IMR-90 (cell line): Measurements from ENCODE around the gene IFNK. TPM values are rescaled to one million over a fixed set of nuclear protein-coding genes. Genes with fewer than 3 reads are reported as not detected.

ENCODE experiments used
- ATAC-seq: fragments of 200-7000 bp; cut with Tn5 transposase; 2 replicates; pipeline ENCODE4 v1.9.1; 2020; ENCODE audit warnings: low read depth, mild to moderate bottlenecking, moderate library complexity
- BruUV-seq: library from RNA; stranded (reverse); fragments of 400-500 nt; replicated peaks from 2 replicates; lab custom pipeline; 2021; lab: Mats Ljungman, UMichigan
- CTCF ChIA-PET: fragments of 300-600 bp; formaldehyde crosslinking; extraction: SDS; loops from one replicate; lab custom pipeline; 2021; ENCODE audit warnings: antibody characterized with exemption; lab: Yijun Ruan, JAX
- POLR2A ChIA-PET: fragments of 300-600 bp; sonication (Branson Sonifier 250); formaldehyde crosslinking; loops from one replicate; lab custom pipeline; 2022; ENCODE audit warnings: antibody characterized with exemption; ENCODE audit not compliant: unreplicated experiment; lab: Charles Lee
- DNase-seq: peaks from one replicate; pipeline ENCODE4 v3.0.0; 2013
- H2AFZ ChIP-seq: replicated peaks from 2 replicates; pipeline ENCODE3; 2013; ENCODE audit warnings: low read length, mild to moderate bottlenecking; ENCODE audit not compliant: poor library complexity
- H2AK5ac ChIP-seq: 2 replicates; pipeline ENCODE4 v1.6.1; 2013; ENCODE audit warnings: low read depth, low read length, inconsistent platforms
- H2AK9ac ChIP-seq: replicated peaks from 2 replicates; pipeline ENCODE3; 2013; ENCODE audit warnings: mild to moderate bottlenecking, low read depth, low read length, moderate library complexity; ENCODE audit not compliant: poor library complexity
- H2BK120ac ChIP-seq: 2 replicates; pipeline ENCODE4 v1.6.1; 2013; ENCODE audit warnings: low read depth, low read length, inconsistent platforms
- H2BK15ac ChIP-seq: 3 replicates; pipeline ENCODE4 v1.6.1; 2013; ENCODE audit warnings: low read depth, low read length, inconsistent platforms
- H2BK20ac ChIP-seq: 2 replicates; pipeline ENCODE4 v1.6.1; 2013; ENCODE audit warnings: low read depth, mild to moderate bottlenecking, inconsistent platforms, low read length, moderate library complexity
- H2BK5ac ChIP-seq: 2 replicates; pipeline ENCODE4 v1.6.1; 2013; ENCODE audit warnings: mild to moderate bottlenecking, low read depth, low read length, inconsistent platforms; ENCODE audit not compliant: poor library complexity, severe bottlenecking
- H3K14ac ChIP-seq: replicated peaks from 2 replicates; pipeline ENCODE4 v1.6.1; 2013; ENCODE audit warnings: low read depth, low read length, inconsistent platforms
- H3K18ac ChIP-seq: 2 replicates; pipeline ENCODE4 v1.6.1; 2013; ENCODE audit warnings: low read depth, low read length, control low read depth
- H3K23ac ChIP-seq: 2 replicates; pipeline ENCODE4 v1.6.1; 2013; ENCODE audit warnings: low read depth, low read length, inconsistent platforms
- H3K27ac ChIP-seq: 2 replicates; pipeline ENCODE4 v1.5.1; 2013; ENCODE audit warnings: mild to moderate bottlenecking, control low read depth, low read length; ENCODE audit not compliant: insufficient read depth
- H3K27me3 ChIP-seq: 2 replicates; pipeline ENCODE4 v1.6.1; 2013; ENCODE audit warnings: low read length; ENCODE audit not compliant: control insufficient read depth, insufficient read depth
- H3K36me3 ChIP-seq: 2 replicates; pipeline ENCODE4 v1.6.1; 2013; ENCODE audit warnings: low read length, mixed read lengths; ENCODE audit not compliant: control insufficient read depth, insufficient read depth
- H3K4ac ChIP-seq: 2 replicates; pipeline ENCODE4 v1.6.1; 2013; ENCODE audit warnings: low read depth, low read length, inconsistent platforms
- H3K4me1 ChIP-seq: 2 replicates; pipeline ENCODE4 v1.6.1; 2013; ENCODE audit warnings: low read length, mixed read lengths; ENCODE audit not compliant: control insufficient read depth, insufficient read depth
- H3K4me2 ChIP-seq: 2 replicates; pipeline ENCODE4 v1.6.1; 2013; ENCODE audit warnings: low read depth, mild to moderate bottlenecking, control low read depth, low read length, moderate library complexity
- H3K4me3 ChIP-seq: 2 replicates; pipeline ENCODE4 v1.5.1; 2013; ENCODE audit warnings: low read depth, mild to moderate bottlenecking, control low read depth, low read length, moderate library complexity; ENCODE audit not compliant: insufficient read depth
- H3K56ac ChIP-seq: 2 replicates; pipeline ENCODE4 v1.6.1; 2013; ENCODE audit warnings: low read length, inconsistent platforms; ENCODE audit not compliant: insufficient read depth; ENCODE audit errors: extremely low read depth
- H3K79me1 ChIP-seq, 2 experiments: 2 replicates each; pipeline ENCODE4 v1.6.1; 2013; ENCODE audit warnings: low read length in 2 of 2, inconsistent platforms in 1 of 2, low read depth in 1 of 2
- H3K9ac ChIP-seq: 2 replicates; pipeline ENCODE4 v1.6.1; 2013; ENCODE audit warnings: low read depth, low read length, control low read depth
- H3K9me1 ChIP-seq: 2 replicates; pipeline ENCODE4 v1.6.1; 2013; ENCODE audit warnings: low read length, inconsistent platforms; ENCODE audit not compliant: insufficient read depth
- H3K9me3 ChIP-seq: 2 replicates; pipeline ENCODE4 v1.6.1; 2013; ENCODE audit warnings: low read length; ENCODE audit not compliant: control insufficient read depth, insufficient read depth
- H4K20me1 ChIP-seq: 2 replicates; pipeline ENCODE4 v1.6.1; 2013; ENCODE audit warnings: low read length, inconsistent platforms; ENCODE audit not compliant: insufficient read depth
- H4K5ac ChIP-seq: 2 replicates; pipeline ENCODE4 v1.6.1; 2013; ENCODE audit warnings: mild to moderate bottlenecking, low read depth, low read length, control low read depth
- H4K8ac ChIP-seq, 2 experiments: 2 replicates each; pipeline ENCODE4 v1.6.1; 2013; ENCODE audit warnings: low read depth in 2 of 2, low read length in 2 of 2, control low read depth in 1 of 2, inconsistent platforms in 1 of 2
- H4K91ac ChIP-seq: 2 replicates; pipeline ENCODE4 v1.6.1; 2013; ENCODE audit warnings: low read depth, low read length, inconsistent platforms; ENCODE audit not compliant: insufficient read depth
- BHLHE40 ChIP-seq: fragments of 150-350 bp; IDR thresholded peaks from 2 replicates; pipeline ENCODE4 v1.6.1; 2016; ENCODE audit warnings: mild to moderate bottlenecking, low read depth, low read length
- CEBPB ChIP-seq: IDR thresholded peaks from 2 replicates; pipeline ENCODE4 v1.6.1; 2012; ENCODE audit warnings: low read depth, low read length, improper control_type of control experiment
- CHD1 ChIP-seq: IDR thresholded peaks from 2 replicates; pipeline ENCODE4 v1.6.1; 2012; ENCODE audit warnings: low read depth, low read length, improper control_type of control experiment
- CTCF ChIP-seq: conservative IDR thresholded peaks from 2 replicates; pipeline ENCODE4 v1.5.1; 2012; ENCODE audit warnings: mild to moderate bottlenecking, low read depth, low read length, improper control_type of control experiment
- ELK1 ChIP-seq: fragments of 150-350 bp; IDR thresholded peaks from 2 replicates; pipeline ENCODE4 v1.6.1; 2016; ENCODE audit warnings: low read depth, mild to moderate bottlenecking, low read length, moderate library complexity, borderline replicate concordance
- FOS ChIP-seq: fragments of 150-350 bp; IDR thresholded peaks from 2 replicates; pipeline ENCODE4 v1.6.1; 2016; ENCODE audit warnings: low read depth, low read length
- MAFK ChIP-seq: IDR thresholded peaks from 2 replicates; pipeline ENCODE4 v1.6.1; 2012; ENCODE audit warnings: low read depth, low read length, improper control_type of control experiment
- MAZ ChIP-seq: IDR thresholded peaks from 2 replicates; pipeline ENCODE4 v1.6.1; 2012; ENCODE audit warnings: low read depth, mild to moderate bottlenecking, low read length, improper control_type of control experiment, moderate library complexity, borderline replicate concordance
- MXI1 ChIP-seq: IDR thresholded peaks from 2 replicates; pipeline ENCODE4 v1.6.1; 2012; ENCODE audit warnings: low read depth, mild to moderate bottlenecking, low read length, moderate library complexity, borderline replicate concordance
- NFE2L2 ChIP-seq: fragments of 150-350 bp; IDR thresholded peaks from 2 replicates; pipeline ENCODE4 v1.6.1; 2016; ENCODE audit warnings: low read depth, mild to moderate bottlenecking, low read length
- POLR2A ChIP-seq: IDR thresholded peaks from 2 replicates; pipeline ENCODE4 v1.6.1; 2012; ENCODE audit warnings: mild to moderate bottlenecking, low read depth, low read length
- RAD21 ChIP-seq: IDR thresholded peaks from 2 replicates; pipeline ENCODE4 v1.6.1; 2012; ENCODE audit warnings: low read length, improper control_type of control experiment
- RCOR1 ChIP-seq: IDR thresholded peaks from 2 replicates; pipeline ENCODE4 v1.6.1; 2012; ENCODE audit warnings: mild to moderate bottlenecking, low read length, improper control_type of control experiment; ENCODE audit not compliant: insufficient replicate concordance
- RFX5 ChIP-seq: IDR thresholded peaks from 2 replicates; pipeline ENCODE4 v1.8.0; 2012; ENCODE audit warnings: low read depth, mild to moderate bottlenecking, low read length, moderate library complexity
- SMC3 ChIP-seq: fragments of 150-350 bp; IDR thresholded peaks from 2 replicates; pipeline ENCODE4 v1.6.1; 2016; ENCODE audit warnings: low read depth, mild to moderate bottlenecking, antibody characterized with exemption, low read length, moderate library complexity
- USF2 ChIP-seq: fragments of 150-350 bp; IDR thresholded peaks from 2 replicates; pipeline ENCODE4 v1.6.1; 2017; ENCODE audit warnings: mild to moderate bottlenecking, antibody characterized with exemption, low read length, low read depth
- WGBS, 2 experiments: methylation state at CpG; one replicate each; pipeline versions ENCODE4 v1.1.5 to v1.1.7; 2013; ENCODE audit warnings: missing lambda C conversion rate in 2 of 2; ENCODE audit not compliant: insufficient read length in 1 of 2; ENCODE audit errors: extremely low coverage in 2 of 2; 5-methylcytosine and 5-hydroxymethylcytosine counted together
- dilution Hi-C: fragments of 300-500 bp; cut with HindIII; formaldehyde crosslinking; loops from one replicate; pipeline ENCODE4 v1.14.3; 2018; ENCODE audit warnings: low sequenced_read_pairs; ENCODE audit not compliant: unreplicated experiment
- in situ Hi-C: fragments of 300-500 bp; cut with MboI; formaldehyde crosslinking; loops from 3 replicates; pipeline ENCODE4 v1.14.3; 2019; ENCODE audit warnings: low sequenced_read_pairs, inconsistent platforms, mixed read lengths
- intact Hi-C: fragments of 100-400 bp; cut with micrococcal nuclease; formaldehyde crosslinking; loops from 2 replicates; pipeline ENCODE4 v1.10.0; 2022
- polyA plus RNA-seq, 3 experiments: library from polyadenylated mRNA; depleted of rRNA; stranded (reverse); fragments of >200 nt; gene quantifications; 2 replicates each; pipeline ENCODE4 v1.2.3, GENCODE V29; 2012; ENCODE audit warnings: low replicate concordance in 1 of 3
- total RNA-seq: library from RNA; depleted of rRNA; stranded (reverse); fragments of >200 nt; gene quantifications from 2 replicates; pipeline ENCODE4 v1.2.3, GENCODE V29; 2012

Gene IFNK
- total and polyA plus RNA-seq, 2 of the 4 experiments (the other 2 are of a cell fraction), result not detected

- Histone ChIP-seq H2BK120ac (no peak overlapping the region), H3K27me3 (peaks cover 2% of the 10 kb centered on the region; the same call in 1 of the 2 replicates), H3K27ac (no peak overlapping the region), H3K9me3 (no peaks in the 10 kb centered on the region), H4K91ac (no peak overlapping the region), H4K20me1 (no peaks in the 10 kb centered on the region), H3K4ac (no peak overlapping the region), H2AFZ (no peak overlapping the region), H4K8ac (no peak overlapping the region), H3K4me2 (no peak overlapping the region), H3K9me1 (no peaks in the 10 kb centered on the region), H2AK9ac (no peak overlapping the region), H4K5ac (no peak overlapping the region), H3K14ac (no peak overlapping the region), H3K18ac (no peak overlapping the region), H3K23ac (no peak overlapping the region), H3K56ac (no peak overlapping the region), H3K4me1 (no peaks in the 10 kb centered on the region), H3K79me1 (no peaks in the 10 kb centered on the region), H2AK5ac (no peak overlapping the region), H2BK5ac (no peak overlapping the region), H3K9ac (no peak overlapping the region), H3K4me3 (no peak overlapping the region), H2BK20ac (no peak overlapping the region), H3K36me3 (no peaks in the 10 kb centered on the region), H2BK15ac (no peak overlapping the region)
- dilution Hi-C loops, result no loop called here
- intact Hi-C loops, result no loop called here
- TF ChIP-seq POLR2A (no peak), MAZ (no peak), BHLHE40 (no peak), CHD1 (no peak), NFE2L2 (no peak), ELK1 (no peak), SMC3 (no peak), CEBPB (no peak), RAD21 (no peak), MAFK (no peak), RFX5 (no peak), CTCF (no peak), USF2 (no peak), FOS (no peak), MXI1 (no peak), RCOR1 (no peak)
- ChIA-PET POLR2A (no interaction called here), CTCF (no interaction called here)
- in situ Hi-C loops, result no loop called here
- 51% methylated on average over 3 of the region's 5 CpGs; no CpG with 5 or more reads in 1 of the 2 experiments for WGBS, 2 experiments
- DNase-seq (no peak), ATAC-seq (no peak)
- no TSS peak for BruUV-seq
These were observed 18.3 kb upstream of the IFNK start for GRCh38 chr9:27505744-27506161.
